ENCODE results near the gene ACAD9. TPM values are rescaled to one million over a fixed set of nuclear protein-coding genes. Genes with fewer than 3 reads are reported as not detected.

ACAD9 gene
- total and polyA plus RNA-seq, 10 of the 15 experiments (the other 5 are each of a cell fraction or from before 2014, with no cell fraction given): 12.7 to 63.1 (median 43.7) TPM

- POLR2A ChIA-PET: interaction anchor here (0.6 kb wide), 1 partner anchor 329 kb away, joined by 3 read pairs; no protein-coding TSS in a partner anchor
- RAD21 ChIA-PET (ENCODE audit: unreplicated experiment): interaction anchor here (0.8 kb wide), 1 partner anchor 167 kb away, joined by 5 read pairs; no protein-coding TSS in a partner anchor
- no peaks in the 10 kb centered on the region for H3K9me3 ChIP-seq (replicated peaks; ENCODE audit: control insufficient read depth, insufficient read depth, low read length)
- TF ChIP-seq SIX5 (IDR thresholded peaks at IDR 0.05; ENCODE audit: low read depth, low read length, severe bottlenecking): no peak
- TF ChIP-seq, protein P1, sequence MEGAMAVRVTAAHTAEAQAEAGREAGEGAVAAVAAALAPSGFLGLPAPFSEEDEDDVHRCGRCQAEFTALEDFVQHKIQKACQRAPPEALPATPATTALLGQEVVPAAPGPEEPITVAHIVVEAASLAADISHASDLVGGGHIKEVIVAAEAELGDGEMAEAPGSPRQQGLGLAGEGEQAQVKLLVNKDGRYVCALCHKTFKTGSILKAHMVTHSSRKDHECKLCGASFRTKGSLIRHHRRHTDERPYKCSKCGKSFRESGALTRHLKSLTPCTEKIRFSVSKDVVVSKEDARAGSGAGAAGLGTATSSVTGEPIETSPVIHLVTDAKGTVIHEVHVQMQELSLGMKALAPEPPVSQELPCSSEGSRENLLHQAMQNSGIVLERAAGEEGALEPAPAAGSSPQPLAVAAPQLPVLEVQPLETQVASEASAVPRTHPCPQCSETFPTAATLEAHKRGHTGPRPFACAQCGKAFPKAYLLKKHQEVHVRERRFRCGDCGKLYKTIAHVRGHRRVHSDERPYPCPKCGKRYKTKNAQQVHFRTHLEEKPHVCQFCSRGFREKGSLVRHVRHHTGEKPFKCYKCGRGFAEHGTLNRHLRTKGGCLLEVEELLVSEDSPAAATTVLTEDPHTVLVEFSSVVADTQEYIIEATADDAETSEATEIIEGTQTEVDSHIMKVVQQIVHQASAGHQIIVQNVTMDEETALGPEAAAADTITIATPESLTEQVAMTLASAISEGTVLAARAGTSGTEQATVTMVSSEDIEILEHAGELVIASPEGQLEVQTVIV (IDR thresholded peaks at IDR 0.05; ENCODE audit: borderline replicate concordance, partially characterized antibody): no peak
- TF ChIP-seq HDAC6 (IDR thresholded peaks at IDR 0.05; ENCODE audit: unreplicated experiment): no peak
- TF ChIP-seq USF1 (IDR thresholded peaks at IDR 0.05; ENCODE audit: borderline replicate concordance, extremely low read length, insufficient read depth, low read depth, low read length): no peak
- TF ChIP-seq ZNF274 (IDR thresholded peaks at IDR 0.05; ENCODE audit: insufficient read depth, insufficient read length): no peak
- no peak for TF ChIP-seq POLR2AphosphoS2 (IDR thresholded peaks at IDR 0.05; ENCODE audit: low read depth, low read length)
- no peak overlapping the region for H3K4me2 ChIP-seq (ENCODE audit: control insufficient read depth, insufficient read depth)
- BruUV-seq (replicated peaks): no TSS peak
- SMC1A ChIA-PET (ENCODE audit: uncharacterized antibody, unreplicated experiment): interaction anchor here (0.6 to 1.8 kb wide), 2 partner anchors 167 to 241 kb away, joined by 3 to 9 read pairs; no protein-coding TSS in a partner anchor
- H3K36me3 ChIP-seq (ENCODE audit: control insufficient read depth in 2 of 2, insufficient read depth in 2 of 2, low read length in 1 of 2): no peaks in the 10 kb centered on the region
- H2AFZ ChIP-seq (ENCODE audit: control insufficient read depth, low read depth, low read length): no peak overlapping the region
- FAIRE-seq (no peak), DNase-seq (ENCODE audit: low read depth, low spot score) (no peak), ATAC-seq (no peak)
- 68% methylated on average over 15 of the region's 15 CpGs for WGBS (ENCODE audit: insufficient coverage, insufficient replicate concordance, low lambda C conversion rate, missing lambda C conversion rate)
- CTCF ChIA-PET: interaction anchor here (1.3 to 3.4 kb wide), 4 partner anchors 16 to 230 kb away, joined by 4 to 26 read pairs (median 11); no protein-coding TSS in a partner anchor
- H3K4me1 ChIP-seq (ENCODE audit: control insufficient read depth, insufficient read depth, low read length): peaks cover 4% of the 10 kb centered on the region
- intact Hi-C loops (cut with micrococcal nuclease; ENCODE audit: unreplicated experiment): no loop called here
- in situ Hi-C loops (cut with MboI): no loop called here
- H3K27me3 ChIP-seq (replicated peaks in 1 of 2; ENCODE audit: control insufficient read depth in 2 of 2, insufficient read depth in 2 of 2, low read length in 1 of 2): no peaks in the 10 kb centered on the region
- H3K9ac ChIP-seq (ENCODE audit: control insufficient read depth, insufficient read depth, low read length): no peak overlapping the region
- H3K4me3 ChIP-seq: no peak overlapping the region
- H4K20me1 ChIP-seq (ENCODE audit: control insufficient read depth, insufficient read depth): no peaks in the 10 kb centered on the region
- no peaks in the 10 kb centered on the region for H3K79me2 ChIP-seq (ENCODE audit: control insufficient read depth, insufficient read depth, low read length)
- no peak overlapping the region for H3K27ac ChIP-seq (ENCODE audit: control insufficient read depth, insufficient read depth)
Observed at GRCh38 chr3:128847666-128848370, 31.6 kb upstream of the ACAD9 start.

All from GM12878 (cell line).